Caco-2 (cell line): ENCODE measurements around the gene TNFRSF18. TPM values are rescaled to one million over a fixed set of nuclear protein-coding genes. Genes with fewer than 3 reads are reported as not detected.

Experiments
- Bru-seq: library from RNA; stranded (reverse); fragments of 400-500 nt; gene quantifications from one replicate; lab custom pipeline; 2021; lab: Mats Ljungman, UMichigan
- BruChase-seq, 2 experiments: library from RNA; stranded (reverse); fragments of 400-500 nt; gene quantifications; one replicate each; lab custom pipeline; 2021; lab: Mats Ljungman, UMichigan
- BruUV-seq: library from RNA; stranded (reverse); fragments of 400-500 nt; replicated peaks from 2 replicates; lab custom pipeline; 2021; lab: Mats Ljungman, UMichigan
- CTCF ChIA-PET: fragments of 300-600 bp; sonication (Branson Sonifier 250); formaldehyde crosslinking; loops from one replicate; lab custom pipeline; 2022; ENCODE audit warnings: antibody characterized with exemption; lab: Charles Lee
- POLR2A ChIA-PET: fragments of 300-600 bp; sonication (Branson Sonifier 250); formaldehyde crosslinking; loops from one replicate; lab custom pipeline; 2022; ENCODE audit warnings: antibody characterized with exemption; lab: Charles Lee
- DNase-seq, 2 experiments: peaks; one replicate each; pipeline versions ENCODE4 v3.0.0 to v3.0.0-alpha.2; 2020 to 2022
- H3K27me3 ChIP-seq: replicated peaks from 2 replicates; pipeline ENCODE4 v1.6.0; 2011; ENCODE audit warnings: low read length; ENCODE audit not compliant: control insufficient read depth, insufficient read depth
- H3K36me3 ChIP-seq: 2 replicates; pipeline ENCODE4 v1.5.1; 2011; ENCODE audit warnings: low read length; ENCODE audit not compliant: control insufficient read depth, insufficient read depth
- H3K4me1 ChIP-seq: fragments of 250-450 bp; sonication (Bioruptor Pico); 2 replicates; pipeline ENCODE4 v1.5.1; 2020; ENCODE audit warnings: mild to moderate bottlenecking
- H3K4me3 ChIP-seq: 2 replicates; pipeline ENCODE4 v1.5.1; 2011; ENCODE audit warnings: low read depth, mild to moderate bottlenecking, control low read depth, low read length
- H3K9me3 ChIP-seq: fragments of 250-450 bp; sonication (Bioruptor Pico); 2 replicates; pipeline ENCODE4 v1.5.1; 2020; ENCODE audit warnings: mild to moderate bottlenecking, moderate library complexity
- H3K27ac Mint-ChIP-seq: one replicate; pipeline ENCODE4 v1.8.0; 2022; ENCODE audit warnings: mixed read lengths; ENCODE audit not compliant: unreplicated experiment
- H3K27me3 Mint-ChIP-seq: one replicate; pipeline ENCODE4 v1.8.0; 2022; ENCODE audit warnings: mixed read lengths; ENCODE audit not compliant: insufficient read depth, unreplicated experiment
- H3K36me3 Mint-ChIP-seq: one replicate; pipeline ENCODE4 v1.8.0; 2022; ENCODE audit warnings: mild to moderate bottlenecking, mixed read lengths; ENCODE audit not compliant: insufficient read depth, unreplicated experiment
- H3K4me1 Mint-ChIP-seq: one replicate; pipeline ENCODE4 v1.8.0; 2022; ENCODE audit warnings: low read depth, mixed read lengths; ENCODE audit not compliant: unreplicated experiment
- H3K4me3 Mint-ChIP-seq: one replicate; pipeline ENCODE4 v1.8.0; 2022; ENCODE audit warnings: mild to moderate bottlenecking, moderate library complexity, mixed read lengths; ENCODE audit not compliant: unreplicated experiment
- H3K9me3 Mint-ChIP-seq: one replicate; pipeline ENCODE4 v1.8.0; 2022; ENCODE audit warnings: mixed read lengths; ENCODE audit not compliant: unreplicated experiment
- CTCF ChIP-seq, 2 experiments: fragments of 200-600 bp in 1 of 2; IDR thresholded peaks; 1 replicate in 1 of 2; 2 replicates in 1 of 2; pipeline versions ENCODE4 v1.5.1 to v1.8.0; 2011 to 2022; ENCODE audit warnings: antibody characterized with exemption in 1 of 2, control low read depth in 1 of 2, inconsistent platforms in 1 of 2, low read depth in 1 of 2, low read length in 1 of 2, mild to moderate bottlenecking in 1 of 2, moderate library complexity in 1 of 2; ENCODE audit not compliant: insufficient read depth in 1 of 2, severe bottlenecking in 1 of 2, unreplicated experiment in 1 of 2
- intact Hi-C: fragments of 100-400 bp; cut with micrococcal nuclease; formaldehyde crosslinking; loops from one replicate; pipeline ENCODE4 v1.10.0; 2022; ENCODE audit not compliant: unreplicated experiment
- long read RNA-seq: library from polyadenylated mRNA; stranded (forward); transcript quantifications from one replicate; pipeline ENCODE4 v2.0.0, GENCODE V29; 2022
- total RNA-seq: library from RNA; stranded (reverse); gene quantifications from 2 replicates; pipeline ENCODE4 v1.2.3, GENCODE V29; 2022

TNFRSF18 gene
- total RNA-seq (not detected in 2 replicates), Bru-seq, nascent RNA (not detected), BruChase-seq, experiment 1, labeled RNA remaining after a 2-hour chase (not detected), BruChase-seq, experiment 2, labeled RNA remaining after a 6-hour chase (percentile 22 among the genes with signal in this experiment)
- long read RNA-seq, partial matches to known transcripts = 1 of 2 reads
- long read RNA-seq, other reads (novel, unspliced or antisense) = 0 of 2 reads

- H3K4me3 ChIP-seq = peak within 1 kb of the TSS; percentile 17
- intact Hi-C loops = no loop called here
- no peaks in the 10 kb centered on the region for H3K4me1 Mint-ChIP-seq
- H3K36me3 ChIP-seq = no peaks in the 10 kb centered on the region
- no peaks in the 10 kb centered on the region for H3K4me1 ChIP-seq
- DNase-seq = peak in 1 of 2 experiments; percentile 30
- H3K27ac Mint-ChIP-seq = no peak within 1 kb of the TSS
- H3K36me3 Mint-ChIP-seq = no peaks in the 10 kb centered on the region
- H3K9me3 ChIP-seq = no peaks in the 10 kb centered on the region
- BruUV-seq = no TSS peak
- no peaks in the 10 kb centered on the region for H3K27me3 Mint-ChIP-seq
- H3K27me3 ChIP-seq = no peaks in the 10 kb centered on the region
- no peak for TF ChIP-seq CTCF (IDR thresholded peaks at IDR 0.05; ENCODE audit: insufficient read depth in 1 of 2, low read depth in 1 of 2, low read length in 1 of 2, severe bottlenecking in 1 of 2, unreplicated experiment in 1 of 2)
- H3K4me3 Mint-ChIP-seq = no peak within 1 kb of the TSS
- ChIA-PET POLR2A (no interaction called here), CTCF (no interaction called here)
- no peaks in the 10 kb centered on the region for H3K9me3 Mint-ChIP-seq
Observed at GRCh38 chr1:1206376-1206965, at the start of gene TNFRSF18. TSS of gene TNFRSF18 (minus strand) at chr1:1206592. CDS start at chr1:1206571, 21 bp downstream.

DNA sequence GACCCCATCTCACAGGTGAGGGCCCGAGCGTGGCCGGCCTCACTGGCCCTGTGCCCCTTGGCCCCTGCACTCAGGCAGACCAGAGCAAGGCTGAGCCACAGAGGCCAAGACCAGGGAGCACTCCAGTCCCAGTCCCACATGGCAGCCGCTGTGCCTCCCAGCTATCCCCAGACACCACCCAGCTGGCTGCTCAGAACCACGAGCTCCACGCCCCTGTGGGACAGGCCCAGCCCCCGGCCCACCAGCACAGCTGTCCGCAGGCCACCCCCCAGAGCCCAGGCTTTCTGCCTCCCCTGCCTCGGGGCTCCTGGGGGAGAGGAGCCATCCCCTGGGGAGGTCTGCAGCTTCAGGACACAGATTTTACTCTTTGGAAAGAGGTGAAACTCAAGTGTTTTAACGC lies 49.2 kb upstream of the TNFRSF18 start:
- Mint-ChIP-seq H3K4me1 (no peaks in the 10 kb centered on the region), H3K36me3 (peaks cover 76% of the 10 kb centered on the region), H3K27ac (no peak overlapping the region), H3K4me3 (no peak overlapping the region), H3K27me3 (no peaks in the 10 kb centered on the region), H3K9me3 (no peaks in the 10 kb centered on the region)
- no peaks in the 10 kb centered on the region for H3K27me3 ChIP-seq
- no peaks in the 10 kb centered on the region for H3K4me1 ChIP-seq
- no TSS peak for BruUV-seq
- POLR2A ChIA-PET = no interaction called here
- CTCF ChIA-PET = interaction anchor here (0.7 kb wide), 1 partner anchor 9 kb away, joined by 3 read pairs; no protein-coding TSS in a partner anchor
- no peak for DNase-seq
- H3K4me3 ChIP-seq = no peak overlapping the region
- intact Hi-C loops = no loop called here
- peaks cover 1% of the 10 kb centered on the region; the same call in 1 of the 2 replicates for H3K36me3 ChIP-seq
- no peaks in the 10 kb centered on the region for H3K9me3 ChIP-seq
- no peak for TF ChIP-seq CTCF (IDR thresholded peaks at IDR 0.05; ENCODE audit: insufficient read depth in 1 of 2, low read depth in 1 of 2, low read length in 1 of 2, severe bottlenecking in 1 of 2, unreplicated experiment in 1 of 2)

DNA sequence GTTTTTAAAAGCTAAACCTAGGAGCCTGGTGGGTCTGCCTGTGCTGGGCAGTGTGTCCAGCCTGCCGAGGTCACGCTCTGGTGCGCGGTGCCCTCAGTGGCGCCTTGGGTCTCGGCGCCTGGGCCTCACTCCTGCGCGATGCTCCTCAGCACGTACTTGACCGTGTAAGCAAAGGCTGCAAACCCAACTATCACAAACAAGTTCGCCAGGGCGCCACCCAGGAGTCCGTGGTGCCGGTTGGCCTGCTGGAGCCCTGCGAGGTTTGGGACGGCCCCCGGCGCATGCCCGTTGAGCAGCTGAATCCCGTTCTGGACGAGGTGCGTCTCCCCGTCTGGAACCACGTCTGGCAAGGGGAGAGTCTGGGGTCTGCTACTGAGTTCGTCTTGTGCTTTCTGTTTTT lies 48.7 kb upstream of the TNFRSF18 start:
- Histone ChIP-seq H3K36me3 (peaks cover 1% of the 10 kb centered on the region; the same call in 1 of the 2 replicates), H3K9me3 (no peaks in the 10 kb centered on the region), H3K4me3 (no peak overlapping the region), H3K4me1 (no peaks in the 10 kb centered on the region), H3K27me3 (no peaks in the 10 kb centered on the region)
- H3K4me1 Mint-ChIP-seq = no peaks in the 10 kb centered on the region
- no peak for DNase-seq
- peaks cover 70% of the 10 kb centered on the region for H3K36me3 Mint-ChIP-seq
- POLR2A ChIA-PET = no interaction called here
- no peak for TF ChIP-seq CTCF (IDR thresholded peaks at IDR 0.05; ENCODE audit: insufficient read depth in 1 of 2, low read depth in 1 of 2, low read length in 1 of 2, severe bottlenecking in 1 of 2, unreplicated experiment in 1 of 2)
- intact Hi-C loops = no loop called here
- no peaks in the 10 kb centered on the region for H3K27me3 Mint-ChIP-seq
- TSS peak; percentile 84 for BruUV-seq
- no peak overlapping the region for H3K4me3 Mint-ChIP-seq
- CTCF ChIA-PET = interaction anchor here (0.7 kb wide), 1 partner anchor 10 kb away, joined by 3 read pairs; no protein-coding TSS in a partner anchor
- H3K9me3 Mint-ChIP-seq = no peaks in the 10 kb centered on the region
- H3K27ac Mint-ChIP-seq = no peak overlapping the region
